Ascending aorta (tissue), 2 donors: ENCODE measurements around the gene DPM2. TPM values are rescaled to one million over a fixed set of nuclear protein-coding genes. Genes with fewer than 3 reads are reported as not detected.

Source experiments
- DNase-seq, 2 donors: peaks; one replicate each; pipeline ENCODE4 v3.0.0-alpha.2; 2019; ENCODE audit warnings: low spot score in 2 of 2
- H3K27ac ChIP-seq, 2 donors: fragments of 200-600 bp; sonication (generic); one replicate each; pipeline ENCODE4 v1.5.1; 2016 to 2017; ENCODE audit warnings: mild to moderate bottlenecking in 1 of 2
- H3K27me3 ChIP-seq: fragments of 200-600 bp; sonication (generic); one replicate; pipeline ENCODE4 v1.5.1; 2017
- H3K36me3 ChIP-seq, 2 donors: fragments of 200-600 bp; sonication (generic); one replicate each; pipeline ENCODE4 v1.5.1; 2016
- H3K4me1 ChIP-seq, 2 donors: fragments of 200-600 bp; sonication (generic); one replicate each; pipeline ENCODE4 v1.5.1; 2016 to 2017; ENCODE audit warnings: mild to moderate bottlenecking in 1 of 2
- H3K4me3 ChIP-seq, 2 donors: fragments of 200-600 bp; sonication (generic); one replicate each; pipeline ENCODE4 v1.5.1; 2016 to 2017; ENCODE audit warnings: mild to moderate bottlenecking in 1 of 2
- H3K9me3 ChIP-seq, 2 donors: fragments of 200-600 bp; sonication (generic); one replicate each; pipeline ENCODE4 v1.5.1; 2016
- CTCF ChIP-seq, 3 experiments: fragments of 200-600 bp in 2 of 3; fragments of 450-650 bp in 1 of 3; sonication (generic) in 2 of 3; IDR thresholded peaks; one replicate each; pipeline ENCODE4 v1.5.1; 2016 to 2019; ENCODE audit warnings: antibody characterized with exemption in 3 of 3, mild to moderate bottlenecking in 1 of 3, moderate library complexity in 1 of 3
- intact Hi-C: fragments of 100-400 bp; cut with DNase I; formaldehyde crosslinking; loops from one replicate; pipeline ENCODE4 v1.15.1; 2023
- total RNA-seq: library from RNA; depleted of rRNA; stranded (reverse); fragments of >200 nt; gene quantifications from one replicate; pipeline ENCODE4 v1.1.0, GENCODE V29; 2016

DPM2 gene
- total RNA-seq, 1 donor from 2014 or later: 18.2 TPM

- H3K36me3 ChIP-seq: peaks cover 32 to 39% of the 10 kb centered on the region in 2 donors
Measured at GRCh38 chr9:127907867-127908659, 29.6 kb downstream of the DPM2 start.

GRCh38 chr9:127905788-127906191 is 31.9 kb downstream of the DPM2 start:
- TF ChIP-seq CTCF (IDR thresholded peaks at IDR 0.05): no peak
- peaks cover 19 to 44% of the 10 kb centered on the region in 2 donors for H3K4me1 ChIP-seq
- H3K27me3 ChIP-seq: no peaks in the 10 kb centered on the region
- H3K27ac ChIP-seq: peak overlapping the region; percentile 86 to 88
- peak overlapping the region; percentile 8 to 12 for H3K4me3 ChIP-seq
- H3K9me3 ChIP-seq: no peaks in the 10 kb centered on the region
- peaks cover 16 to 19% of the 10 kb centered on the region in 2 donors for H3K36me3 ChIP-seq
- intact Hi-C loops: no loop called here
- DNase-seq: no peak

More at GRCh38 chr9:127907867-127908659, 29.6 kb downstream of the DPM2 start:
- TF ChIP-seq CTCF (IDR thresholded peaks at IDR 0.05): no peak
- Histone ChIP-seq H3K9me3 (no peaks in the 10 kb centered on the region), H3K27me3 (no peaks in the 10 kb centered on the region), H3K27ac (peak overlapping the region; percentile 17 to 86), H3K4me3 (no peak overlapping the region), H3K4me1 (peaks cover 19 to 40% of the 10 kb centered on the region in 2 donors)
- intact Hi-C loops: no loop called here
- DNase-seq: no peak

GRCh38 chr9:127905004-127905728 is 32.5 kb downstream of the DPM2 start:
- intact Hi-C loops: no loop called here
- Histone ChIP-seq H3K4me3 (peak overlapping the region in 1 of 2 donors; percentile 31), H3K9me3 (no peaks in the 10 kb centered on the region), H3K36me3 (peaks cover 11 to 12% of the 10 kb centered on the region in 2 donors), H3K27ac (peak overlapping the region; percentile 86 to 88), H3K27me3 (no peaks in the 10 kb centered on the region), H3K4me1 (peaks cover 19 to 48% of the 10 kb centered on the region in 2 donors)
- no peak for DNase-seq
- no peak for TF ChIP-seq CTCF (IDR thresholded peaks at IDR 0.05)

GRCh38 chr9:127904561-127905003 is 33.1 kb downstream of the DPM2 start:
- no peak for TF ChIP-seq CTCF (IDR thresholded peaks at IDR 0.05)
- Histone ChIP-seq H3K27me3 (no peaks in the 10 kb centered on the region), H3K27ac (peak overlapping the region; percentile 86 to 88), H3K9me3 (no peaks in the 10 kb centered on the region), H3K36me3 (peaks cover 9 to 11% of the 10 kb centered on the region in 2 donors), H3K4me1 (peaks cover 24 to 53% of the 10 kb centered on the region in 2 donors), H3K4me3 (peak overlapping the region in 1 of 2 donors; percentile 31)
- intact Hi-C loops: no loop called here
- no peak for DNase-seq

- Histone ChIP-seq H3K4me1 (peaks cover 24 to 53% of the 10 kb centered on the region in 2 donors), H3K36me3 (peaks cover 8% of the 10 kb centered on the region in 2 donors), H3K27ac (peak overlapping the region; percentile 86 to 88), H3K9me3 (no peaks in the 10 kb centered on the region), H3K4me3 (peak overlapping the region in 1 of 2 donors; percentile 31), H3K27me3 (no peaks in the 10 kb centered on the region)
- intact Hi-C loops: loop anchor here (2.0 kb wide), 1 partner anchor 73 kb away; no protein-coding TSS in a partner anchor
- DNase-seq: peak; percentile 55 to 89
- no peak for TF ChIP-seq CTCF (IDR thresholded peaks at IDR 0.05)
Measured at GRCh38 chr9:127903557-127904475, 33.8 kb downstream of the DPM2 start.
